ENCODE measurements around the gene HIVEP2.

The HIVEP2 gene

DNA sequence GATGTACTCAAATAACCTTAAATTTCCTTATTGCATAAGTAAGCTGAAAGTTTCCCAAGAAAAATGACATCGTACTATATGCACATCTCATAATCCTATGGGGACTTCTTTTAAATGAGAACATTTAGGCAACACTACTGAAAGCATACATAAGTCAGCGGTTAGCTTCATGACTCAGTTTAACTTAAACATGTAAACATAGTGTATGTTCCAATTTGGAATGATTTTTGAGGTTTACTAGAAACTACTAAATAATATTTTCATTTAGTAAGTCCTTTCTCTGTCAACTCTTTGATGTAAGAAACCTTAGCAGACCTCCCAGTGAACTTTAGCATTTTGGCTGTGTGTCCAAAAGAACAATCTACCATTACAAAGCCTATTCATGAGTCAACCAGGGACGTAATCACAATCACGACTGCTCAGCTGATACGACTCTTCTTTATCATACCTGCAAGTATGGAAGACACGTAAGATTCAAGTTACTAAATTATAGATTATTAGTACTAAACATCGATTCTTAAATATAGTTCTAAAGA, 19.3 kb downstream of the HIVEP2 start:
- no peak overlapping the region for H3K4me3 ChIP-seq (replicated peaks; ENCODE audit: low read depth, low read length)
- DNase-seq (ENCODE audit: low read depth): peak; percentile 90
- TF ChIP-seq, protein P1, sequence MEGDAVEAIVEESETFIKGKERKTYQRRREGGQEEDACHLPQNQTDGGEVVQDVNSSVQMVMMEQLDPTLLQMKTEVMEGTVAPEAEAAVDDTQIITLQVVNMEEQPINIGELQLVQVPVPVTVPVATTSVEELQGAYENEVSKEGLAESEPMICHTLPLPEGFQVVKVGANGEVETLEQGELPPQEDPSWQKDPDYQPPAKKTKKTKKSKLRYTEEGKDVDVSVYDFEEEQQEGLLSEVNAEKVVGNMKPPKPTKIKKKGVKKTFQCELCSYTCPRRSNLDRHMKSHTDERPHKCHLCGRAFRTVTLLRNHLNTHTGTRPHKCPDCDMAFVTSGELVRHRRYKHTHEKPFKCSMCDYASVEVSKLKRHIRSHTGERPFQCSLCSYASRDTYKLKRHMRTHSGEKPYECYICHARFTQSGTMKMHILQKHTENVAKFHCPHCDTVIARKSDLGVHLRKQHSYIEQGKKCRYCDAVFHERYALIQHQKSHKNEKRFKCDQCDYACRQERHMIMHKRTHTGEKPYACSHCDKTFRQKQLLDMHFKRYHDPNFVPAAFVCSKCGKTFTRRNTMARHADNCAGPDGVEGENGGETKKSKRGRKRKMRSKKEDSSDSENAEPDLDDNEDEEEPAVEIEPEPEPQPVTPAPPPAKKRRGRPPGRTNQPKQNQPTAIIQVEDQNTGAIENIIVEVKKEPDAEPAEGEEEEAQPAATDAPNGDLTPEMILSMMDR (IDR thresholded peaks at IDR 0.05; ENCODE audit: low read length, missing control alignments): no peak

- TF ChIP-seq, protein P1 (IDR thresholded peaks at IDR 0.05; ENCODE audit: low read length, missing control alignments): no peak
- no peak for DNase-seq (ENCODE audit: low read depth)
- H3K4me3 ChIP-seq (replicated peaks; ENCODE audit: low read depth, low read length): no peak overlapping the region
Measured at GRCh38 chr6:142918339-142919042, 26.5 kb downstream of the HIVEP2 start.

GRCh38 chr6:142916881-142917280, 28.1 kb downstream of the HIVEP2 start:
- TF ChIP-seq, protein P1 (IDR thresholded peaks at IDR 0.05; ENCODE audit: low read length, missing control alignments): no peak
- no peak overlapping the region for H3K4me3 ChIP-seq (replicated peaks; ENCODE audit: low read depth, low read length)
- DNase-seq (ENCODE audit: low read depth): no peak

DNA sequence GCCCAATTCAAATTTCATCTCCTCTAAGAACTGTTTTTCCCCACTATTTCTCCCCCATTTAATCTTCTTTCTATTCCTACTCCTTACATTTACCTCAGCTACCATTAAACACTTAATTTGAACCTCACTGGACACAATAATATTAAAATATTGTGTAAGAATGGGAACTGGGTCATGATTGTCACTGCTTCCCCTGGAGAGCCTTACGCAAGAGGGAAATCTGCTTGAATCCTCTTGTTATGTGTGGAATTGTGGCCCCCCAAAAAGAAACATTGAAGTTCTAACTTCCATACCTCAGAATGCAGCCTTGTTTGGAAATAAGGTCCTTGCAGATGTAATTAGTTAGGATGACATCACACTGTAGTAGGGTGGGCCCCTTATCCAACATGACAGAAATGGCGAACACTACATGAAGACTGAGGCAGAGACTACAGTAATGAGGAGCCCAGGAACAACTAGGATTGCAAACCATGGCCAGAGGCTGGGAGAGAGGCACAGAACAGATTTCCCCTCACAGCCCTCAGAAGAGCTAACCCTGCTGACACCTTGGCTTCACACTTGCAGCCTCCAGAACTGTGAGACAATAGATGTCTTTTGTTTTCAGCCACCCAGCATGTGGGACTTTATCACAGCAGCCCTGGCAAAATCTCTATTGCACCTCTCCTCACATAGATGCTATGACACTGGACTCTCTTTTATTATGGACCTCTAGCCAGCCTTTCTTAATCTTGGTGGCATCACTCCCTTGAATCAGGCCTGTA, 29.9 kb downstream of the HIVEP2 start:
- TF ChIP-seq, protein P1 (IDR thresholded peaks at IDR 0.05; ENCODE audit: low read length, missing control alignments): no peak
- H3K4me3 ChIP-seq (replicated peaks; ENCODE audit: low read depth, low read length): no peak overlapping the region
- peak; percentile 20 for DNase-seq (ENCODE audit: low read depth)

GRCh38 chr6:142914369-142914768, 30.6 kb downstream of the HIVEP2 start:
- TF ChIP-seq, protein P1 (IDR thresholded peaks at IDR 0.05; ENCODE audit: low read length, missing control alignments): no peak
- no peak for DNase-seq (ENCODE audit: low read depth)
- H3K4me3 ChIP-seq (replicated peaks; ENCODE audit: low read depth, low read length): no peak overlapping the region

DNA sequence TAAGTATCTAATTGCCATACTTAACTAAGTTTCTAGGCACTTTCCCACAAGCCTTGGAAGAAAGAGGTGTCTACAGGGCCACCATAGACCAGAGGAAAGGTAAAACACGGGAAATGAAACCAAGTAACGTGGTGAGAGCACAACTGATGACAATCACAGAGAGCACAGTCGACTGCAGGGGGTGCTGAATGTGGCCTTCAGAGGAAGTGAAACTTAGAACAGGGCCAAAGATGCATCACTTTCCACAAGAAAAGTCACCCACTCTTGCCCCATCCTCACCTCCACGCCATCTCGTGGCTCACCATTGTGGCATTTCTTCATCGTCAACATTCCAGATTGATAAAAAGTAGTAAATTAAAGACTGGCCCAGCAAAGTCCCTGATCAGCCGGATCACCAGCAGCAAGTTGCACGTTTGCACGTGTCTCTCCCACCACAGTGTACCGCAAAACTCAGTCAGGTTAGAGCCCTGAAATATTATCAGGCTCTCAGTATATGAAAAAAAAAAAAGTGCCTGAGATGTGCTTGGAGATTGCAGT, 31.4 kb downstream of the HIVEP2 start:
- no peak overlapping the region for H3K4me3 ChIP-seq (replicated peaks; ENCODE audit: low read depth, low read length)
- TF ChIP-seq, protein P1 (IDR thresholded peaks at IDR 0.05; ENCODE audit: low read length, missing control alignments): no peak
- DNase-seq (ENCODE audit: low read depth): no peak
